ENCODE results near the gene DYNC1I2.
A peak's percentile ranks its signal among the peaks of the same experiment; 100 is the strongest.
"Not testable (repeated sequence)": the region's sequence is repeated elsewhere in the genome, so short reads cannot be mapped to it uniquely, and the experiment has no call there.

The DYNC1I2 gene

DNA sequence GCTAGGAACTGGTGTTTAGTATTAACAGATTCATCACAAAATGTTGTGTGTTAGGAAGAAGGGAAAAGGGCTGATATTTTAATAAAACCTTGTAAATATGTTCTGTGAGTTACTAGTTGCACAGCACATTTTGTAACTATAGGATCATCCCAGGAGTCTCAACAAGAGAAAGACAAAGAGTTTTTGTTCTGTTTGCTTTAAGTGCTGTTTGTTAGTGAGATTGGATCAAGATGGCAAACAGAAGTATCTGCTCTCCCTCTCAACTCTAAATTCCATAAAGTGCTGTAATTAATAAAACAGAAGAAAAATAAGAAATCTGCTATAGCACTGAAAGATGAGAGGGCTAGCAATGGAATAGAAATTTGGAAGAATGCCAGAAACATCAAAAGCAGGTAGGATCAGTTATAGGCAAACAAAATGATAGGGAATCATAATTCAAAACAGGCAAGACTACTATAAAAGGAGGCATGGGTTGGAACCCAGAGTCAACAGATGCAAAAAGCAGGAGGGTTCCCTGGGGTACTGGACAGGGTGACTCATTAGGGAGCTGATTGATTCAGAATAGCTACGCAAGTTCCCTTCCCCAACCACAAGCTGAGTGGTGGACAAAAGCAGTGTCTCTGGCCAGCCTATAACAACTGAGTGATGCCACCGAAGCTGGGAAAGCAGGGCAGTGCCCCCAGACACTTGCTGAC lies 75.8 kb downstream of the DYNC1I2 start:
- in situ Hi-C loops (cut with HindIII; ENCODE audit: low pct_unique_long_range_greater_than_20kb, low sequenced_read_pairs): no loop called here
- DNase-seq (ENCODE audit: low read depth in 1 of 2, low spot score in 1 of 2): peak in 1 of 2 experiments; percentile 18
- no peak for TF ChIP-seq JUND (IDR thresholded peaks at IDR 0.05; ENCODE audit: low read depth)

DNA sequence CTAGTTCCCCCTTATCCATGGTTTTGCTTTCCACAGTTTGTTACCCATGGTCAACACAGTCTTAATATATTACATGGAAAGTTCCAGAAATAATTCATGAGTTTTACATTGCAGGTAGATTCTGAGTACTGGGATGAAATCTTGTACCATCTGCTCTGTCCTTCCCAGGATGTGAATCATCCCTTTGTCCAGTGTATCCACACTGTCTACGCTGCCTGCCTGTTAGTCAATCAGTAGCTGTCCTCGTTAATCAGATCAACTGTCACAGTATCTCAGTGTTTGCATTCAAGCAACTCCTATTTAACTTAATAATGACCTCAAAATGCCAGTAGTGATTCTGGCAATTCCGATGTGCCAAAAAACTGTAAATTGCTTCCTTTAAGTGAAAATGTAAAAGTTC lies 76.3 kb downstream of the DYNC1I2 start:
- in situ Hi-C loops (cut with HindIII; ENCODE audit: low pct_unique_long_range_greater_than_20kb, low sequenced_read_pairs): no loop called here

DNA sequence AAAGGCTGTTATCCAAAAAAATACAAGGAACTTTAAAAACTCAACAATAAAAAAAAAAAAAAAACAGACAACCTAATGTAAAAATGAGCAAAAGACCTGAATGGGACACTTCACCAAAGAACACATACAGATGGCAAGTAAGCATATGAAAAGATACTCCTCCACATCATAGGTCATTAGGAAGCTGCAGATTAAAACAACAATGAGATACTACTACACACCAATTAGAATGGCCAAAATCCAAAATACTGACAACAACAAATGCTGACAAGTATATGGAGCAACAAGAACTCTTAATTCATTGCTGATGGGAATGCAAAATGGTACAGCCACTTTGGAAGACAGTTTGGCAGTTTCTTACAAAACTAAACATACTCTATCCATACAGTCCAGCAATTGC lies 84.2 kb downstream of the DYNC1I2 start:
- TF ChIP-seq JUND (IDR thresholded peaks at IDR 0.05; ENCODE audit: low read depth): no peak
- in situ Hi-C loops (cut with HindIII; ENCODE audit: low pct_unique_long_range_greater_than_20kb, low sequenced_read_pairs): no loop called here
- no peak for DNase-seq (ENCODE audit: low read depth in 1 of 2, low spot score in 1 of 2)

More for the DNA sequence above, 76.3 kb downstream of the DYNC1I2 start:
- no peak for DNase-seq (ENCODE audit: low read depth in 1 of 2, low spot score in 1 of 2)
- TF ChIP-seq JUND (IDR thresholded peaks at IDR 0.05; ENCODE audit: low read depth): no peak

DNA sequence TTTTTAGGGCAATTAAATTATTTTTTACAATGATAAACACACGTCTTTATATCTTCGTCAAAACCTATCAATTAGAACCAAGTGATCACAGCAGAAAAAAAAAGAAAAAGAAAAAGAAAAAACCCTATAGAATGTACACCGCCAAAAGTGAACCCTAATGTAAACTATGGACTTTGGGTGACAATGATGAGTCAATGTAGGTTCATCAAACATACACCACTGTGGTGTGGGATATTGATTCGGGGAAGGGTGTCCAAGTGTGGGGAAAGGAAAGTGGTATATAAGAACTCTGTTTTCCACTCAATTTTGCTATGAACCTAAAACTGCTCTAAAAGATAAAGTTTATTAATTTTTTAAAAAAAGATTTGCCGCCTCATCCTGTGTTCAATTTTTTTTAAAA lies 85.1 kb downstream of the DYNC1I2 start:
- in situ Hi-C loops (cut with HindIII; ENCODE audit: low pct_unique_long_range_greater_than_20kb, low sequenced_read_pairs): no loop called here
- DNase-seq (ENCODE audit: low read depth in 1 of 2, low spot score in 1 of 2): no peak
- TF ChIP-seq JUND (IDR thresholded peaks at IDR 0.05; ENCODE audit: low read depth): no peak

GRCh38 chr2:171774581-171774980 lies 87.3 kb downstream of the DYNC1I2 start:
- DNase-seq (ENCODE audit: low read depth in 1 of 2, low spot score in 1 of 2); in situ Hi-C loops (cut with HindIII; ENCODE audit: low pct_unique_long_range_greater_than_20kb, low sequenced_read_pairs): not testable (repeated sequence)

- TF ChIP-seq JUND (IDR thresholded peaks at IDR 0.05; ENCODE audit: low read depth): no peak
- in situ Hi-C loops (cut with HindIII; ENCODE audit: low pct_unique_long_range_greater_than_20kb, low sequenced_read_pairs): no loop called here
- no peak for DNase-seq (ENCODE audit: low read depth in 1 of 2, low spot score in 1 of 2)
Measured at GRCh38 chr2:171778515-171778914, 91.2 kb downstream of the DYNC1I2 start.

- in situ Hi-C loops (cut with HindIII; ENCODE audit: low pct_unique_long_range_greater_than_20kb, low sequenced_read_pairs): no loop called here
- no peak for TF ChIP-seq JUND (IDR thresholded peaks at IDR 0.05; ENCODE audit: low read depth)
- DNase-seq (ENCODE audit: low read depth in 1 of 2, low spot score in 1 of 2): no peak
Measured at GRCh38 chr2:171785450-171785849, 98.2 kb downstream of the DYNC1I2 start.

GRCh38 chr2:171787333-171788072 lies 100.2 kb downstream of the DYNC1I2 start:
- DNase-seq (ENCODE audit: low read depth in 1 of 2, low spot score in 1 of 2): no peak
- no peak for TF ChIP-seq JUND (IDR thresholded peaks at IDR 0.05; ENCODE audit: low read depth)
- in situ Hi-C loops (cut with HindIII; ENCODE audit: low pct_unique_long_range_greater_than_20kb, low sequenced_read_pairs): no loop called here

- no peak for DNase-seq (ENCODE audit: low read depth in 1 of 2, low spot score in 1 of 2)
- no peak for TF ChIP-seq JUND (IDR thresholded peaks at IDR 0.05; ENCODE audit: low read depth)
- in situ Hi-C loops (cut with HindIII; ENCODE audit: low pct_unique_long_range_greater_than_20kb, low sequenced_read_pairs): no loop called here
Measured at GRCh38 chr2:171788316-171788993, 101.2 kb downstream of the DYNC1I2 start.

- no peak for TF ChIP-seq JUND (IDR thresholded peaks at IDR 0.05; ENCODE audit: low read depth)
- in situ Hi-C loops (cut with HindIII; ENCODE audit: low pct_unique_long_range_greater_than_20kb, low sequenced_read_pairs): no loop called here
- DNase-seq (ENCODE audit: low read depth in 1 of 2, low spot score in 1 of 2): no peak
Measured at GRCh38 chr2:171789956-171790355, 102.7 kb downstream of the DYNC1I2 start.

- TF ChIP-seq JUND (IDR thresholded peaks at IDR 0.05; ENCODE audit: low read depth): no peak
- in situ Hi-C loops (cut with HindIII; ENCODE audit: low pct_unique_long_range_greater_than_20kb, low sequenced_read_pairs): no loop called here
Measured at GRCh38 chr2:171791361-171791760, 104.1 kb downstream of the DYNC1I2 start.

DNA sequence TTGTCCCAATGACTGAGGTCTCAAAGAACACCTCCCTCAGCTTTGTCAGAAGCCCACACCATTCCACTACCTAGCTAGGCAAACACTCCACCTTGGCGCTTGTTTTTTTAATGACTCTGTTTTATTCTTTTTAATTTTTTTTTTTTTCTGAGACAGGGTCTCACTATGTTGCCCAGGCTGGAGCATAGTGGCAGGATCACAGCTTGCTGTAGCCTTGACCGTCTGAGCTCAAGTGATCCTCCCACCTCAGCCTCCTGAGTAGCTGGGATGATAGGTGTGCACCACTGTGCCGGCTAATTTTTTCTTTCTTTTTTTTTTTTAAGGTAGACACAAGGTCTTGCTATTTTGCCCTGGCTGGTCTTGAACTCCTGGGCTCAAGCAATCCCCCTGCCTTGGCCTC lies 104.9 kb downstream of the DYNC1I2 start:
- TF ChIP-seq JUND (IDR thresholded peaks at IDR 0.05; ENCODE audit: low read depth): no peak
- in situ Hi-C loops (cut with HindIII; ENCODE audit: low pct_unique_long_range_greater_than_20kb, low sequenced_read_pairs): no loop called here
- no peak for DNase-seq (ENCODE audit: low read depth in 1 of 2, low spot score in 1 of 2)

More at GRCh38 chr2:171791361-171791760, 104.1 kb downstream of the DYNC1I2 start:
- DNase-seq (ENCODE audit: low read depth in 1 of 2, low spot score in 1 of 2): no peak

Measured in T47D (cell line).